Motor neuron (in vitro differentiated cells): Measurements from ENCODE around the gene NUBP1. TPM values are rescaled to one million over a fixed set of nuclear protein-coding genes. Genes with fewer than 3 reads are reported as not detected.
"Not testable (repeated sequence)": the region's sequence is repeated elsewhere in the genome, so short reads cannot be mapped to it uniquely, and the experiment has no call there.

Source experiments
- ATAC-seq, 8 experiments: fragments of 200-7000 bp; cut with Tn5 transposase; replicated peaks in 6 of 8; 2 replicates each; pipeline ENCODE4 v1.8.0; 2021; ENCODE audit warnings: mild to moderate bottlenecking in 8 of 8, moderate library complexity in 8 of 8
- H3K27ac ChIP-seq, 2 donors: fragments of 250-450 bp; sonication (Bioruptor Pico); 2 replicates each; pipeline ENCODE4 v1.9.0; 2021; ENCODE audit warnings: antibody characterized with exemption in 2 of 2, mild to moderate bottlenecking in 2 of 2, moderate library complexity in 1 of 2
- H3K4me1 ChIP-seq, 2 donors: fragments of 250-450 bp; sonication (Bioruptor Pico); replicated peaks in 1 of 2; 2 replicates each; pipeline ENCODE4 v1.6.1; 2021; ENCODE audit warnings: antibody characterized with exemption in 2 of 2, mild to moderate bottlenecking in 2 of 2, moderate library complexity in 1 of 2
- H3K4me3 ChIP-seq, 5 donors: fragments of 250-450 bp; sonication (Bioruptor Pico); 2 replicates each; pipeline ENCODE4 v1.9.0; 2021; ENCODE audit warnings: antibody characterized with exemption in 5 of 5, mild to moderate bottlenecking in 5 of 5, moderate library complexity in 4 of 5
- WGBS, 10 experiments: fragments of 450-650 bp; shearing (Covaris generic); methylation state at CpG; one replicate each; pipeline ENCODE4 v1.0.0; 2022; 5-methylcytosine and 5-hydroxymethylcytosine counted together
- in situ Hi-C, 9 experiments: fragments of 400-800 bp; cut with MboI; loops; one replicate each; pipeline ENCODE4 v1.15.0; 2021; ENCODE audit warnings: low sequenced_read_pairs in 9 of 9, low pct_unique_long_range_greater_than_20kb in 2 of 9; ENCODE audit not compliant: unreplicated experiment in 9 of 9
- total RNA-seq, 8 experiments: library from RNA; unstranded; fragments of 300-600 nt; gene quantifications; 2 replicates each; pipeline versions ENCODE4 v1.2.3 to v1.2.4, GENCODE V29; 2022

Gene NUBP1
- total RNA-seq, 8 experiments from 2014 or later: 14.9 to 42.4 (median 26.4) TPM

GRCh38 chr16:10756574-10756973 is 12.9 kb downstream of the NUBP1 start:
- in situ Hi-C loops: loop anchor here in 1 of 9 experiments (25.0 kb wide), 1 partner anchor 156 kb away; no protein-coding TSS in a partner anchor
- H3K4me1 ChIP-seq: no peaks in the 10 kb centered on the region
- ATAC-seq: peak in 1 of 8 experiments; percentile 45
- WGBS, 10 experiments: 81 to 100% (median 95%) methylated on average over 1 to 5 of the region's 6 CpGs; no CpG with 5 or more reads in 1 of the 10 experiments
- H3K4me3 ChIP-seq: no peak overlapping the region
- no peak overlapping the region for H3K27ac ChIP-seq

GRCh38 chr16:10760858-10761257 is 17.2 kb downstream of the NUBP1 start:
- WGBS, 10 experiments: 70 to 93% (median 92%) methylated on average over 2 to 3 of the region's 3 CpGs; no CpG with 5 or more reads in 3 of the 10 experiments
- no peak for ATAC-seq
- in situ Hi-C loops: loop anchor here in 1 of 9 experiments (25.0 kb wide), 1 partner anchor 151 kb away; no protein-coding TSS in a partner anchor

GRCh38 chr16:10761373-10761772 is 17.7 kb downstream of the NUBP1 start:
- no peak for ATAC-seq
- 80 to 100% (median 93%) methylated on average over 1 to 8 of the region's 8 CpGs; no CpG with 5 or more reads in 1 of the 10 experiments for WGBS, 10 experiments
- Histone ChIP-seq H3K4me1 (no peaks in the 10 kb centered on the region), H3K4me3 (no peak overlapping the region), H3K27ac (no peak overlapping the region)
- in situ Hi-C loops: loop anchor here in 1 of 9 experiments (25.0 kb wide), 1 partner anchor 151 kb away; no protein-coding TSS in a partner anchor

More at GRCh38 chr16:10760858-10761257, 17.2 kb downstream of the NUBP1 start:
- no peaks in the 10 kb centered on the region for H3K4me1 ChIP-seq
- no peak overlapping the region for H3K27ac ChIP-seq
- H3K4me3 ChIP-seq: no peak overlapping the region

- ATAC-seq: peak in 2 of 8 experiments; percentile 43 to 57
- WGBS, 10 experiments: 20 to 100% methylated on average over 1 to 7 of the region's 35 CpGs; no CpG with 5 or more reads in 8 of the 10 experiments
- no peaks in the 10 kb centered on the region for H3K4me1 ChIP-seq
- H3K27ac ChIP-seq: no peak overlapping the region
- in situ Hi-C loops: loop anchor here in 1 of 9 experiments (25.0 kb wide), 1 partner anchor 150 kb away; no protein-coding TSS in a partner anchor
- no peak overlapping the region for H3K4me3 ChIP-seq
Observed at GRCh38 chr16:10762336-10763016, 18.8 kb downstream of the NUBP1 start.

GRCh38 chr16:10763456-10763855 is 19.8 kb downstream of the NUBP1 start:
- Histone ChIP-seq H3K4me1 (no peaks in the 10 kb centered on the region), H3K27ac (no peak overlapping the region), H3K4me3 (no peak overlapping the region)
- in situ Hi-C loops: loop anchor here in 1 of 9 experiments (25.0 kb wide), 1 partner anchor 149 kb away; no protein-coding TSS in a partner anchor
- no peak for ATAC-seq
- WGBS, 10 experiments: 96 to 100% (median 100%) methylated on average over 1 to 4 of the region's 7 CpGs; no CpG with 5 or more reads in 7 of the 10 experiments

GRCh38 chr16:10765772-10766171 is 22.1 kb downstream of the NUBP1 start:
- ATAC-seq: no peak
- 89 to 100% (median 100%) methylated on average over 1 to 4 of the region's 4 CpGs; no CpG with 5 or more reads in 5 of the 10 experiments for WGBS, 10 experiments
- Histone ChIP-seq H3K4me3 (no peak overlapping the region), H3K27ac (no peak overlapping the region), H3K4me1 (no peaks in the 10 kb centered on the region)
- in situ Hi-C loops: loop anchor here in 1 of 9 experiments (25.0 kb wide), 1 partner anchor 147 kb away; no protein-coding TSS in a partner anchor

- Histone ChIP-seq H3K4me3 (no peak overlapping the region), H3K27ac (no peak overlapping the region), H3K4me1 (no peaks in the 10 kb centered on the region)
- peak in 1 of 8 experiments; percentile 19 for ATAC-seq
- in situ Hi-C loops: loop anchor here in 1 of 9 experiments (25.0 kb wide), 1 partner anchor 145 kb away; no protein-coding TSS in a partner anchor
- WGBS, 10 experiments: 70 to 100% (median 88%) methylated on average over 1 to 5 of the region's 7 CpGs; no CpG with 5 or more reads in 3 of the 10 experiments
Observed at GRCh38 chr16:10767127-10767526, 23.5 kb downstream of the NUBP1 start.

- H3K4me1 ChIP-seq: no peaks in the 10 kb centered on the region
- 62 to 97% (median 84%) methylated on average over 3 to 7 of the region's 7 CpGs; no CpG with 5 or more reads in 1 of the 10 experiments for WGBS, 10 experiments
- no peak overlapping the region for H3K4me3 ChIP-seq
- H3K27ac ChIP-seq: no peak overlapping the region
- no peak for ATAC-seq
- in situ Hi-C loops: loop anchor here in 1 of 9 experiments (25.0 kb wide), 1 partner anchor 143 kb away; no protein-coding TSS in a partner anchor
Observed at GRCh38 chr16:10769381-10769780, 25.7 kb downstream of the NUBP1 start.

GRCh38 chr16:10770907-10771306 is 27.3 kb downstream of the NUBP1 start:
- ATAC-seq: no peak
- no peak overlapping the region for H3K27ac ChIP-seq
- in situ Hi-C loops: loop anchor here in 1 of 9 experiments (25.0 kb wide), 1 partner anchor 141 kb away; no protein-coding TSS in a partner anchor
- no peaks in the 10 kb centered on the region for H3K4me1 ChIP-seq
- no peak overlapping the region for H3K4me3 ChIP-seq
- 0 to 100% (median 91%) methylated on average over 1 of the region's 1 CpG; no CpG with 5 or more reads in 3 of the 10 experiments for WGBS, 10 experiments

GRCh38 chr16:10776280-10776679 is 32.6 kb downstream of the NUBP1 start:
- H3K27ac ChIP-seq: no peak overlapping the region
- no peaks in the 10 kb centered on the region for H3K4me1 ChIP-seq
- ATAC-seq: no peak
- in situ Hi-C loops: no loop called here
- H3K4me3 ChIP-seq: no peak overlapping the region
- 66 to 100% (median 91%) methylated on average over 1 to 4 of the region's 4 CpGs for WGBS, 10 experiments

GRCh38 chr16:10776923-10777322 is 33.3 kb downstream of the NUBP1 start:
- H3K4me1 ChIP-seq, in situ Hi-C loops, H3K27ac ChIP-seq, H3K4me3 ChIP-seq: not testable (repeated sequence)
- WGBS, 10 experiments: 0 to 60% (median 34%) methylated on average over 1 to 5 of the region's 6 CpGs; no CpG with 5 or more reads in 2 of the 10 experiments
- peak in 1 of 8 experiments; percentile 89 for ATAC-seq

GRCh38 chr16:10777356-10777755 is 33.7 kb downstream of the NUBP1 start:
- Histone ChIP-seq H3K4me3 (no peak overlapping the region), H3K4me1 (no peaks in the 10 kb centered on the region), H3K27ac (no peak overlapping the region)
- peak in 1 of 8 experiments; percentile 40 for ATAC-seq
- whole genome bisulfite sequencing, 10 experiments: 51 to 100% (median 90%) methylated on average over 3 to 10 of the region's 12 CpGs; no CpG with 5 or more reads in 2 of the 10 experiments
- in situ Hi-C loops: no loop called here

GRCh38 chr16:10779908-10780307 is 36.3 kb downstream of the NUBP1 start:
- 55 to 100% (median 82%) methylated on average over 2 to 6 of the region's 6 CpGs; no CpG with 5 or more reads in 3 of the 10 experiments for WGBS, 10 experiments
- H3K4me3 ChIP-seq, in situ Hi-C loops: not testable (repeated sequence)

More at GRCh38 chr16:10779908-10780307, 36.3 kb downstream of the NUBP1 start:
- not testable (repeated sequence) for H3K27ac ChIP-seq, H3K4me1 ChIP-seq, ATAC-seq
